Astrocyte (in vitro differentiated cells and primary cell): ENCODE measurements around the gene FCGR3A.
"Not testable (repeated sequence)": the region's sequence is repeated elsewhere in the genome, so short reads cannot be mapped to it uniquely, and the experiment has no call there.

Source experiments
- CTCF ChIP-seq: IDR thresholded peaks from 2 replicates; pipeline ENCODE4 v1.5.1; 2011; ENCODE audit warnings: low read depth, mild to moderate bottlenecking, inconsistent platforms, low read length, moderate library complexity; ENCODE audit not compliant: insufficient read depth
- EZH2 ChIP-seq: IDR thresholded peaks from 2 replicates; pipeline ENCODE4 v1.6.1; 2012; ENCODE audit warnings: mild to moderate bottlenecking, low read length, inconsistent platforms; ENCODE audit not compliant: insufficient read depth

GRCh38 chr1:161513953-161514352 lies 35.7 kb downstream of the FCGR3A start:
- TF ChIP-seq CTCF, EZH2: not testable (repeated sequence)
